AG04449 (cell line): Measurements from ENCODE around the gene LSM4.
A peak's percentile ranks its signal among the peaks of the same experiment; 100 is the strongest.

ENCODE experiments used
- CTCF ChIA-PET: fragments of 350-600 bp; formaldehyde crosslinking; extraction: SDS; loops from one replicate; lab custom pipeline; 2021; ENCODE audit warnings: antibody characterized with exemption; lab: Yijun Ruan, JAX
- POLR2A ChIA-PET: fragments of 400-600, 350-600 bp; formaldehyde crosslinking; extraction: SDS; loops from one replicate; lab custom pipeline; 2020; ENCODE audit warnings: antibody characterized with exemption, inconsistent platforms; lab: Yijun Ruan, JAX
- DNase-seq: peaks from one replicate; pipeline ENCODE4 v3.0.0-alpha.2; 2010; ENCODE audit warnings: low read depth, low spot score
- H3K4me3 ChIP-seq: 2 replicates; pipeline ENCODE4 v1.5.1; 2011; ENCODE audit warnings: low read depth, mild to moderate bottlenecking, control low read depth, low read length
- TF ChIP-seq, protein P1 (sequence below): IDR thresholded peaks from one replicate; pipeline ENCODE4 v1.5.1; 2011; ENCODE audit warnings: mild to moderate bottlenecking, moderate library complexity, low read length, control low read depth, inconsistent platforms; ENCODE audit not compliant: insufficient read depth; ENCODE audit errors: missing control alignments

LSM4 gene

DNA sequence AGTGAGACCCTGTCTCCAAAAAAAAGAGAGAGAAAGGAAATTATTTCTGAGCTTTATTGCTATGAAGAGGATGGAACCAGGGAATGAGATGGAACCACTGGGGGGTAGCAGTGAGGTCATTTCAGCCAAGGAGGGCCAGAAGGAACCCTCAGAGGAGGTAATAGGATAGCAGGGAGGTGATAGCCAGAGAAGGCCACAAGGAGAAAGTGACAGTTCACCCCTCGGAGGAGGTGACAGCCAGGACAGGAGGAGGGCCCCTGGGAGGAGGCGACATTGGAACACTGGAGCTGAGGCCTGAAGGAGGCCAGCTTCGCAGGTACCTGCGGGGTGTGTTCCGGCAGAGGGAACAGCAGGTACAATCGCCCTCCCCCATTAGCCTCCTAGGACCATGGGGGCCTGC, 16.8 kb upstream of the LSM4 start:
- POLR2A ChIA-PET = interaction anchor here (1.0 to 2.7 kb wide), 2 partner anchors 11 to 59 kb away, joined by 4 to 18 read pairs; partner anchors contain the start of gene JUND
- CTCF ChIA-PET = interaction anchor here (0.9 to 5.4 kb wide), 16 partner anchors 10 to 227 kb away, joined by 3 to 69 read pairs (median 5); partner anchors contain the start of genes LSM4 and SSBP4
- no peak for DNase-seq
- TF ChIP-seq, protein P1, sequence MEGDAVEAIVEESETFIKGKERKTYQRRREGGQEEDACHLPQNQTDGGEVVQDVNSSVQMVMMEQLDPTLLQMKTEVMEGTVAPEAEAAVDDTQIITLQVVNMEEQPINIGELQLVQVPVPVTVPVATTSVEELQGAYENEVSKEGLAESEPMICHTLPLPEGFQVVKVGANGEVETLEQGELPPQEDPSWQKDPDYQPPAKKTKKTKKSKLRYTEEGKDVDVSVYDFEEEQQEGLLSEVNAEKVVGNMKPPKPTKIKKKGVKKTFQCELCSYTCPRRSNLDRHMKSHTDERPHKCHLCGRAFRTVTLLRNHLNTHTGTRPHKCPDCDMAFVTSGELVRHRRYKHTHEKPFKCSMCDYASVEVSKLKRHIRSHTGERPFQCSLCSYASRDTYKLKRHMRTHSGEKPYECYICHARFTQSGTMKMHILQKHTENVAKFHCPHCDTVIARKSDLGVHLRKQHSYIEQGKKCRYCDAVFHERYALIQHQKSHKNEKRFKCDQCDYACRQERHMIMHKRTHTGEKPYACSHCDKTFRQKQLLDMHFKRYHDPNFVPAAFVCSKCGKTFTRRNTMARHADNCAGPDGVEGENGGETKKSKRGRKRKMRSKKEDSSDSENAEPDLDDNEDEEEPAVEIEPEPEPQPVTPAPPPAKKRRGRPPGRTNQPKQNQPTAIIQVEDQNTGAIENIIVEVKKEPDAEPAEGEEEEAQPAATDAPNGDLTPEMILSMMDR = peak; percentile 34
- no peak overlapping the region for H3K4me3 ChIP-seq

DNA sequence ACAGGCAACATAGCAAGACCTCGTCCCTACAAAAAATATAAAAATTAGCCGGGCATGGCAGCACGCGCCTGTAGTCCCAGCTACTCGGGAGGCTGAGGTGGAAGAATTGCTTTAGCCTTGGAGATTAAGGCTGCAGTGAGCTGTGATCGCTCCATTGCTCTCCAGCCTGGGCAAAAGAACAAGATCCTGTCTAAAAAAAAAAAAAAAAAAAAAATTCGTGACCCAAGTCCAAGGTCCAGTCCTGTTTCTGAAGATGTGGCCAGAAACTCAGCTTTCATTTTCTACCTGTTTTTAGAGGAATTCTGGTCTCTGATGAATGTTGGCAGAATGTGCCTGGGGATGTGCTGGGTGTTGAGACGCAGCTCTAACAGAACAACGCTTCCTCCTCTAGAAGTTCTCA, 15.7 kb upstream of the LSM4 start:
- H3K4me3 ChIP-seq = no peak overlapping the region
- TF ChIP-seq, protein P1 = no peak
- CTCF ChIA-PET = interaction anchor here (0.9 to 5.4 kb wide), 11 partner anchors 11 to 81 kb away, joined by 3 to 69 read pairs (median 6); partner anchors contain the start of genes LSM4 and SSBP4
- no peak for DNase-seq
- POLR2A ChIA-PET = interaction anchor here (2.7 kb wide), 1 partner anchor 58 kb away, joined by 18 read pairs; the partner anchor contains the start of gene JUND

DNA sequence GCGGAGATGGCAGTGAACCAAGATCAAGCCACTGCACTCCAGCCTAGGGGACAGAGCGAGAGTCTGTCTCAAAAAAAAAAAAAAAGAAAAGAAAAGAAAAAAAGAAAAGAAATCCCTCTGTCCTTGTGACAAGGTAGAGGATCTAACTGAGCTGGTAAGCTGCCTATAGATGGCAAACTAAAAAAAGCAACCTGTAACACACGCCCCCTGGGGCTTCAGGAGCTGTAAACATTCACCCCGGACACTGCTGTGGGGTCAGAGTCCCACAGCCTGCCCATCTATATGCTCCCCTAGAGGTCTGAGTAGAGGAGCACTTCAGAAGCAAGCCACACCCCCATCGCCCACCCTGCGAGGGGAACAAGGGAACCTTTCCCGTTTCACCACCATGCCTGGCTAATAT, 13.2 kb upstream of the LSM4 start:
- DNase-seq = no peak
- ChIA-PET CTCF (interaction anchor here (1.2 to 5.4 kb wide), 4 partner anchors 8 to 76 kb away, joined by 3 to 69 read pairs (median 54); no protein-coding TSS in a partner anchor), POLR2A (no interaction called here)
- no peak overlapping the region for H3K4me3 ChIP-seq
- TF ChIP-seq, protein P1 = no peak

DNA sequence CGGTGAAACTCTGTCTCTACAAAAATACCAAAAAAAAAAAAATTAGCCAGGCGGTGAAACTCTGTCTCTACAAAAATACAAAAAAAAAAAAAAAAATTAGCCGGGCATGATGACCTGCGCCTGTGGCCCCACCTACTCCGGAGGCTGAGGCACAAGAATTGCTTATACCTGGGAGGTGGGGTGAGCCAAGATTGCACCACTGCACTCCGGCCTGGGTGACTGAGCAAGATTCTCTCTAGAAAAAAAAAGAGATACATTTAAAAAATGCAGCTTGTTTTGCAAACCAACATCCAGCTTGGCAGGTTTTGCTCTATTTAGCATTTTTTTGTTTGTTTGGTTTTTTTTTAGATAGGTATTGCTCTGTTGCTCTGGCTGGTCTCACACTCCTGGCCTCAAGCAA, 10.8 kb upstream of the LSM4 start:
- no peak overlapping the region for H3K4me3 ChIP-seq
- CTCF ChIA-PET = interaction anchor here (0.7 to 2.1 kb wide), 3 partner anchors 11 to 73 kb away, joined by 3 to 10 read pairs (median 3); partner anchors contain the start of gene LSM4
- DNase-seq = no peak
- POLR2A ChIA-PET = interaction anchor here (0.8 kb wide), 1 partner anchor 54 kb away, joined by 3 read pairs; no protein-coding TSS in a partner anchor
- TF ChIP-seq, protein P1 = no peak

DNA sequence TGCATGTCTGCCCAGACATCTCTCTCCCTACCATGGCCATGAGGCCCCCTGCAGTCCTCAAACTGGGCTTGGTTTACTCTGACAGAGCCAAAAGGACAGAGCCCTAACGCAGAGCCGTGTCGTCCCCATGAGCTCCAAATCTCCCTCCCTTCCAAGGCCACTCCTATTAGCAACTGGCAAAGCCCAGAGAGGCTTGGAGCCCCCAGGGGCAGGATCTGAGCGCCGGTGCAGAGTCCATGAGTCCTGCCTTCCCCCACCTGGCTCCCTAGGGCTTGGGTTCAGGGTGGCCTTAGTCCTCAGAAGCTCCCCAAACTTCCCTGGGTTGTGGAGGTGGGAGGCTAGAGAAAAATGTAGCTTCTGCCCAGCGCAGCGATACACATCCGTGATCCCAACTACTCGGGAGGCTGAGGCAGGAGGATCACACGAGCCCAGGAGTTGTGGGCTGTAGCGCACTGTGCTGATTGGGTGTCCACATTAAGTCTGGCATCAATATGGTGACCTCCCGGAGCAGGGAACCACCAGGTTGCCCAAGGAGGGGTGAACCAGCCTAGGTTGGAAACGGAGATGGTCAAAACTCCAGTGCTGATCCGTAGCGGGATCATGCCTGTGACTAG, 10.1 kb upstream of the LSM4 start:
- POLR2A ChIA-PET = interaction anchor here (0.5 to 1.2 kb wide), 3 partner anchors 44 to 53 kb away, joined by 3 to 9 read pairs (median 4); partner anchors contain the start of gene JUND
- CTCF ChIA-PET = interaction anchor here (0.7 to 2.1 kb wide), 7 partner anchors 9 to 141 kb away, joined by 3 to 22 read pairs (median 4); partner anchors contain the start of gene LSM4

More for the DNA sequence above, 10.1 kb upstream of the LSM4 start:
- TF ChIP-seq, protein P1 = no peak
- no peak for DNase-seq
- no peak overlapping the region for H3K4me3 ChIP-seq
